H1 (cell line): ENCODE data around the gene SLC11A1. TPM values are rescaled to one million over a fixed set of nuclear protein-coding genes. Genes with fewer than 3 reads are reported as not detected.

Experiments used
- MAFK ChIP-seq: IDR thresholded peaks from 2 replicates; pipeline ENCODE4 v1.6.1; 2012; ENCODE audit warnings: low read depth, mild to moderate bottlenecking, improper control_type of control experiment, low read length
- POLR2A ChIP-seq, 2 experiments: IDR thresholded peaks; 1 replicate in 1 of 2; 2 replicates in 1 of 2; pipeline ENCODE4 v1.6.1; 2011; ENCODE audit warnings: low read depth in 2 of 2, low read length in 2 of 2, mild to moderate bottlenecking in 2 of 2; ENCODE audit errors: control extremely low read depth in 1 of 2
- SRF ChIP-seq: IDR thresholded peaks from 2 replicates; pipeline ENCODE4 v1.6.1; 2011; ENCODE audit warnings: mild to moderate bottlenecking, low read depth, low read length, moderate library complexity
- TAF7 ChIP-seq: optimal IDR thresholded peaks from 2 replicates; pipeline ENCODE3; 2011; ENCODE audit warnings: low read depth, mild to moderate bottlenecking, inconsistent platforms, low read length, moderate library complexity, borderline replicate concordance
- polyA plus RNA-seq, 7 experiments: library from polyadenylated mRNA; depleted of rRNA in 3 of 7; stranded (reverse) in 5 of 7; unstranded in 2 of 7; fragments of >200 nt in 5 of 7; fragments of 200-250 nt in 2 of 7; gene quantifications; 1 replicate in 5 of 7; 2 replicates in 1 of 7; 4 replicates in 1 of 7; pipeline versions ENCODE4 v1.2.1 to v1.2.3, GENCODE V29; 2011 to 2013; ENCODE audit warnings: missing spikeins in 2 of 7, mixed read lengths in 2 of 7
- total RNA-seq: library from RNA; stranded (reverse); fragmentation: NEBNext Ultra II Directional; extraction: Animal tissue kit (Norgen Biotek cat#: 25700); gene quantifications from 2 replicates; pipeline ENCODE4 v1.2.1, GENCODE V29; 2021
- TF ChIP-seq, protein P1 (sequence below): IDR thresholded peaks from 2 replicates; pipeline ENCODE4 v1.6.1; 2011; ENCODE audit warnings: low read length, improper control_type of control experiment

Gene SLC11A1
- total and polyA plus RNA-seq, 2 of the 8 experiments (the other 6 are each of a cell fraction or from before 2014, with no cell fraction given) = 0.20 to 0.43 TPM

DNA sequence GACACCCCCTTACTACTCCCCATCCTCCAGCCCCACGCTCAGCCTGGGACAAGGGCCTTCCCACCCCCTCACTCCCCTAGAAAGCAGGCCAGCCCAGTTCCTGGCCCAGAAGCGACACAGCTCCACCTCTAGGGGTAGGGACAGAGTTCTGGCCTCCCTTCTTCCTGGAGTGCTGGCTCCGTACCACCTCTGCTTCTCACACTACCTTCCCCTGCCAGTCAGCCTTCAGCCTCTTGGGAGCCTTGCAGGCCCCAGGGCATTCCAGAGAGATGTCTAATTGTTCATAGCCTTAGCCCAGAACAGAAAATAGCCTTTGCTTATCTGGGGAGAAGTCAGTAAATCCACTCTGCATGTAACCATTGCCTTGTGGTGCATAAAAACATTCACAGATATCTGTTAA lies 38.5 kb upstream of the SLC11A1 start (continued):
- no peak for TF ChIP-seq TAF7
- no peak for TF ChIP-seq SRF
- no peak for TF ChIP-seq MAFK
- TF ChIP-seq POLR2A (IDR thresholded peaks at IDR 0.05; ENCODE audit: control extremely low read depth in 1 of 2, low read depth in 2 of 2, low read length in 2 of 2) = no peak
- TF ChIP-seq, protein P1, sequence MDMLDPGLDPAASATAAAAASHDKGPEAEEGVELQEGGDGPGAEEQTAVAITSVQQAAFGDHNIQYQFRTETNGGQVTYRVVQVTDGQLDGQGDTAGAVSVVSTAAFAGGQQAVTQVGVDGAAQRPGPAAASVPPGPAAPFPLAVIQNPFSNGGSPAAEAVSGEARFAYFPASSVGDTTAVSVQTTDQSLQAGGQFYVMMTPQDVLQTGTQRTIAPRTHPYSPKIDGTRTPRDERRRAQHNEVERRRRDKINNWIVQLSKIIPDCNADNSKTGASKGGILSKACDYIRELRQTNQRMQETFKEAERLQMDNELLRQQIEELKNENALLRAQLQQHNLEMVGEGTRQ = no peak
